ENCODE measurements around the gene KLHL3.

- TF ChIP-seq SP1 (IDR thresholded peaks at IDR 0.05): no peak
- TF ChIP-seq ARNT (IDR thresholded peaks at IDR 0.05): no peak
- no peak for TF ChIP-seq BHLHE40 (IDR thresholded peaks at IDR 0.05; ENCODE audit: borderline replicate concordance)
- no peak for TF ChIP-seq HDGF (IDR thresholded peaks at IDR 0.05; ENCODE audit: borderline replicate concordance)
- no peak for TF ChIP-seq TARDBP (IDR thresholded peaks at IDR 0.05)
- no peak for TF ChIP-seq SUZ12 (IDR thresholded peaks at IDR 0.05)
- no peak for TF ChIP-seq NFRKB (IDR thresholded peaks at IDR 0.05)
- TF ChIP-seq FOXK2 (IDR thresholded peaks at IDR 0.05): no peak
- TF ChIP-seq LEF1 (IDR thresholded peaks at IDR 0.05; ENCODE audit: borderline replicate concordance): no peak
- no peak for TF ChIP-seq ELF4 (IDR thresholded peaks at IDR 0.05)
Observed at GRCh38 chr5:137632716-137633115, 103.2 kb downstream of the KLHL3 start.
